Hepatocyte (in vitro differentiated cells): ENCODE results near the gene PCCA.

ENCODE experiments used
- EZH2 ChIP-seq: fragments of 200-600 bp; sonication (generic); IDR thresholded peaks from 2 replicates; pipeline ENCODE4 v1.6.1; 2016; ENCODE audit warnings: antibody characterized with exemption, mild to moderate bottlenecking, borderline replicate concordance
- TF ChIP-seq, protein P1 (sequence below): fragments of 200-600 bp; sonication (generic); IDR thresholded peaks from 2 replicates; pipeline ENCODE4 v1.5.1; 2016; ENCODE audit warnings: antibody characterized with exemption, mild to moderate bottlenecking; ENCODE audit not compliant: poor library complexity

DNA sequence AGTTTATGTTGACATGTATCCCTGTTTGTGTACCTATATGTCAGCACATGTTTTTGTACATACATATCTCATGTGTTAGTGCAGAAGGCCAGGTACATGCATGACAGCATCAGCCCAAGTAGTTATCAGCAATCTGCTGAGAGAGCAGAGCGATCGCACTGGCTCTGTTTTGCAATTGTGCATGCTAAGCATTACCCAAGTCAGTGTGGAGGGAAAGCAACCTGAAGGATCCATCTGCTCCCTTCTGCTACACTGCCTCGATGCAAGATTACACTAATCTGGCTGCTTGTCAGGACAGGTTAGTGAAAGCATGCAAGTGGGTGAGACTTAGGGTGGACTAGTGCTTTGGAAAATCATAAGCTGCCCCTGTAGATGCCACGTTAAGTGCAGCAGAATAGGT lies 211.8 kb downstream of the PCCA start:
- TF ChIP-seq, protein P1, sequence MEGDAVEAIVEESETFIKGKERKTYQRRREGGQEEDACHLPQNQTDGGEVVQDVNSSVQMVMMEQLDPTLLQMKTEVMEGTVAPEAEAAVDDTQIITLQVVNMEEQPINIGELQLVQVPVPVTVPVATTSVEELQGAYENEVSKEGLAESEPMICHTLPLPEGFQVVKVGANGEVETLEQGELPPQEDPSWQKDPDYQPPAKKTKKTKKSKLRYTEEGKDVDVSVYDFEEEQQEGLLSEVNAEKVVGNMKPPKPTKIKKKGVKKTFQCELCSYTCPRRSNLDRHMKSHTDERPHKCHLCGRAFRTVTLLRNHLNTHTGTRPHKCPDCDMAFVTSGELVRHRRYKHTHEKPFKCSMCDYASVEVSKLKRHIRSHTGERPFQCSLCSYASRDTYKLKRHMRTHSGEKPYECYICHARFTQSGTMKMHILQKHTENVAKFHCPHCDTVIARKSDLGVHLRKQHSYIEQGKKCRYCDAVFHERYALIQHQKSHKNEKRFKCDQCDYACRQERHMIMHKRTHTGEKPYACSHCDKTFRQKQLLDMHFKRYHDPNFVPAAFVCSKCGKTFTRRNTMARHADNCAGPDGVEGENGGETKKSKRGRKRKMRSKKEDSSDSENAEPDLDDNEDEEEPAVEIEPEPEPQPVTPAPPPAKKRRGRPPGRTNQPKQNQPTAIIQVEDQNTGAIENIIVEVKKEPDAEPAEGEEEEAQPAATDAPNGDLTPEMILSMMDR, result no peak
- TF ChIP-seq EZH2, result no peak
